ENCODE data around the gene NADSYN1.

DNA sequence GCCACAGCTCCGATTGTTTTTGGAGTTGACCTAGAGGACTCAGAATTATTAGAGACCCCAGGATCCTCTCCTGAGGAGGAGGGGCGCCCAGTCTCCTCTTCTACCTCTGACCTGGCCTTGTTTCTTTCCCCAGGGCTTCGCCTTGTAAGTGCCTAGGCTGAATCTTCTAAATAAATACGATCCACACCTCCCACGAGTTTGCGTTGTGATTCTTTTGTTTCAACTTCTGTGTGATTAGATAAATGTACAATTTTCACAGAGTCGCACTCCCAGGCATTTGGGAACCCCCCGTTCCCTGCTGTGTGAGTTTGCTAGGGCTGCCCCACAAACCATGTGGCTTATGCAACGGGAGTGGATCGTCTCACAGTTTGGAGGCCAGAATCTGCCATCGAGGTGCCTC is 86.0 kb downstream of the NADSYN1 start:
- TF ChIP-seq GATA2 (IDR thresholded peaks at IDR 0.05; ENCODE audit: low read depth, low read length) (no peak), GATA3 (IDR thresholded peaks at IDR 0.05; ENCODE audit: low read depth, low read length) (no peak)
